T-cell (primary cell): ENCODE results near the gene RASL12. TPM values are rescaled to one million over a fixed set of nuclear protein-coding genes. Genes with fewer than 3 reads are reported as not detected.

Source experiments
- ATAC-seq, 4 experiments: fragments of 200-7000 bp in 3 of 4; fragments of 150-1000 bp in 1 of 4; cut with Tn5 transposase; replicated peaks in 1 of 4; 1 replicate in 3 of 4; 2 replicates in 1 of 4; pipeline ENCODE4 v1.10.0; 2021; ENCODE audit warnings: moderate library complexity in 3 of 4, mild to moderate bottlenecking in 2 of 4, moderate number of reproducible peaks in 1 of 4
- CTCF ChIA-PET, 2 donors: fragments of 300-600 bp; sonication (Branson Sonifier 250); formaldehyde crosslinking; loops; one replicate each; lab custom pipeline; 2022; ENCODE audit warnings: antibody characterized with exemption in 2 of 2; lab: Charles Lee
- POLR2A ChIA-PET, 2 donors: fragments of 300-600 bp; sonication (Branson Sonifier 250); formaldehyde crosslinking; loops; one replicate each; lab custom pipeline; 2022; ENCODE audit warnings: antibody characterized with exemption in 2 of 2; lab: Charles Lee
- DNase-seq, 35 experiments: peaks; one replicate each; pipeline versions ENCODE4 v3.0.0 to v3.0.0-alpha.2; 2013 to 2023
- H3K27ac ChIP-seq: one replicate; pipeline ENCODE4 v1.5.1; 2013; ENCODE audit warnings: low read length
- H3K27me3 ChIP-seq, 2 experiments: replicated peaks in 1 of 2; 1 replicate in 1 of 2; 2 replicates in 1 of 2; pipeline versions ENCODE4 v1.6.1 to v1.7.0; 2013; ENCODE audit warnings: low read length in 1 of 2, mixed read lengths in 1 of 2; ENCODE audit not compliant: control insufficient read depth in 2 of 2, insufficient read depth in 2 of 2; ENCODE audit errors: extremely low read depth in 1 of 2
- H3K36me3 ChIP-seq, 2 donors: 1 replicate in 1 of 2; 2 replicates in 1 of 2; pipeline versions ENCODE4 v1.6.1 to v1.7.0; 2013; ENCODE audit warnings: low read length in 1 of 2; ENCODE audit not compliant: control insufficient read depth in 2 of 2, insufficient read depth in 1 of 2; ENCODE audit errors: extremely low read depth in 1 of 2
- H3K4me1 ChIP-seq, 2 experiments: 1 replicate in 1 of 2; 2 replicates in 1 of 2; pipeline versions ENCODE4 v1.6.1 to v1.7.0; 2013; ENCODE audit warnings: low read length in 2 of 2, mixed read lengths in 1 of 2; ENCODE audit not compliant: insufficient read depth in 2 of 2, control insufficient read depth in 1 of 2; ENCODE audit errors: extremely low read depth in 1 of 2
- H3K4me3 ChIP-seq, 2 donors: 1 replicate in 1 of 2; 2 replicates in 1 of 2; pipeline versions ENCODE4 v1.5.1 to v1.7.0; 2013; ENCODE audit warnings: mild to moderate bottlenecking in 2 of 2, low read length in 1 of 2, moderate library complexity in 1 of 2; ENCODE audit not compliant: control insufficient read depth in 1 of 2; ENCODE audit errors: extremely low read depth in 1 of 2
- H3K9me3 ChIP-seq: 2 replicates; pipeline ENCODE4 v1.7.0; 2013
- H3K27ac Mint-ChIP-seq, 2 donors: one replicate each; pipeline ENCODE4 v1.8.0; 2020 to 2021; ENCODE audit warnings: mild to moderate bottlenecking in 2 of 2, mixed read lengths in 2 of 2
- H3K27me3 Mint-ChIP-seq, 2 donors: one replicate each; pipeline ENCODE4 v1.8.0; 2021 to 2022; ENCODE audit warnings: mixed read lengths in 2 of 2
- H3K36me3 Mint-ChIP-seq: one replicate; pipeline ENCODE4 v1.8.0; 2021; ENCODE audit warnings: mixed read lengths
- H3K4me1 Mint-ChIP-seq, 3 donors: one replicate each; pipeline ENCODE4 v1.8.0; 2020 to 2022; ENCODE audit warnings: mixed read lengths in 3 of 3, mild to moderate bottlenecking in 1 of 3
- H3K4me3 Mint-ChIP-seq, 3 donors: one replicate each; pipeline ENCODE4 v1.8.0; 2020 to 2022; ENCODE audit warnings: mild to moderate bottlenecking in 3 of 3, mixed read lengths in 3 of 3, moderate library complexity in 3 of 3
- H3K9me3 Mint-ChIP-seq, 3 donors: one replicate each; pipeline ENCODE4 v1.8.0; 2020 to 2022; ENCODE audit warnings: mixed read lengths in 3 of 3
- WGBS: methylation state at CpG from one replicate; pipeline ENCODE4 v1.1.5; 2013; ENCODE audit warnings: missing lambda C conversion rate; ENCODE audit not compliant: insufficient coverage; 5-methylcytosine and 5-hydroxymethylcytosine counted together
- total RNA-seq, 35 experiments: library from RNA in 6 of 35; stranded (reverse) in 6 of 35; fragments of 120-200 nt in 1 of 35; gene quantifications; one replicate each; pipeline versions ENCODE4 v1.2.1 to v1.2.4 and lab custom pipeline; 2013 to 2026

Gene RASL12
- total RNA-seq, 5 donors from 2014 or later (not counting 1 experiment from before 2014, with no cell fraction given) = 0.09 to 0.18 TPM; not detected in 3

GRCh38 chr15:65069779-65070546, 2.2 kb upstream of the RASL12 start:
- WGBS = 85% methylated on average over 4 of the region's 5 CpGs
- ChIA-PET POLR2A (interaction anchor here (0.5 to 0.6 kb wide), 2 partner anchors 385 to 637 kb away, joined by 3 to 7 read pairs; no protein-coding TSS in a partner anchor), CTCF (no interaction called here)
- DNase-seq = no peak
- Histone ChIP-seq H3K9me3 (no peaks in the 10 kb centered on the region), H3K36me3 (no peaks in the 10 kb centered on the region), H3K4me3 (no peak overlapping the region), H3K4me1 (peaks cover 0 to 9% of the 10 kb centered on the region in 2 experiments), H3K27ac (no peak overlapping the region), H3K27me3 (peaks cover 5 to 41% of the 10 kb centered on the region in 2 experiments)
- Mint-ChIP-seq H3K27me3 (peaks cover 27 to 41% of the 10 kb centered on the region in 2 donors), H3K36me3 (no peaks in the 10 kb centered on the region), H3K27ac (no peak overlapping the region), H3K4me3 (no peak overlapping the region), H3K4me1 (peaks cover 8 to 11% (median 10%) of the 10 kb centered on the region in 3 donors), H3K9me3 (no peaks in the 10 kb centered on the region)
- ATAC-seq = no peak

- ChIA-PET POLR2A (no interaction called here), CTCF (no interaction called here)
- H3K4me1 ChIP-seq = peaks cover 0 to 9% of the 10 kb centered on the region in 2 experiments
- Mint-ChIP-seq H3K4me3 (no peak overlapping the region), H3K9me3 (no peaks in the 10 kb centered on the region), H3K4me1 (peaks cover 8 to 11% (median 10%) of the 10 kb centered on the region in 3 donors), H3K27ac (no peak overlapping the region), H3K27me3 (peaks cover 28 to 46% of the 10 kb centered on the region in 2 donors), H3K36me3 (no peaks in the 10 kb centered on the region)
- no peak overlapping the region for H3K27ac ChIP-seq
- WGBS = 63% methylated on average over 1 of the region's 1 CpG
- no peaks in the 10 kb centered on the region for H3K9me3 ChIP-seq
- ATAC-seq = no peak
- no peak overlapping the region for H3K4me3 ChIP-seq
- H3K27me3 ChIP-seq = peaks cover 5 to 42% of the 10 kb centered on the region in 2 experiments
- no peak for DNase-seq
- no peaks in the 10 kb centered on the region for H3K36me3 ChIP-seq
Observed at GRCh38 chr15:65069179-65069578, 1.4 kb upstream of the RASL12 start.

GRCh38 chr15:65068403-65068788, 605 bp upstream of the RASL12 start:
- Mint-ChIP-seq H3K27me3 (peaks cover 33 to 50% of the 10 kb centered on the region in 2 donors), H3K4me3 (peak overlapping the region in 1 of 3 donors; percentile 65), H3K9me3 (no peaks in the 10 kb centered on the region), H3K36me3 (no peaks in the 10 kb centered on the region), H3K27ac (no peak overlapping the region), H3K4me1 (peaks cover 8 to 11% (median 10%) of the 10 kb centered on the region in 3 donors)
- H3K9me3 ChIP-seq = no peaks in the 10 kb centered on the region
- peaks cover 5 to 46% of the 10 kb centered on the region in 2 experiments for H3K27me3 ChIP-seq
- ChIA-PET POLR2A (no interaction called here), CTCF (interaction anchor here in 1 of 2 donors (0.6 kb wide), 1 partner anchor 677 kb away, joined by 3 read pairs; no protein-coding TSS in a partner anchor)
- ATAC-seq (no peak), DNase-seq (no peak)
- no peak overlapping the region for H3K4me3 ChIP-seq
- H3K27ac ChIP-seq = no peak overlapping the region
- peaks cover 0 to 9% of the 10 kb centered on the region in 2 experiments for H3K4me1 ChIP-seq
- H3K36me3 ChIP-seq = no peaks in the 10 kb centered on the region
- WGBS = no CpG with 5 or more reads among the region's 3 CpGs

GRCh38 chr15:65067317-65067644, 510 bp downstream of the RASL12 start:
- WGBS = 46% methylated on average over 7 of the region's 8 CpGs
- peaks cover 5 to 49% of the 10 kb centered on the region in 2 experiments for H3K27me3 ChIP-seq
- H3K9me3 Mint-ChIP-seq = no peaks in the 10 kb centered on the region
- no peaks in the 10 kb centered on the region for H3K9me3 ChIP-seq
- H3K4me1 ChIP-seq = peaks cover 0 to 9% of the 10 kb centered on the region in 2 experiments
- DNase-seq = no peak
- ChIA-PET CTCF (no interaction called here), POLR2A (no interaction called here)
- H3K27ac Mint-ChIP-seq = no peak overlapping the region
- H3K4me3 ChIP-seq = no peak overlapping the region
- H3K27me3 Mint-ChIP-seq = peaks cover 33 to 53% of the 10 kb centered on the region in 2 donors
- H3K36me3 ChIP-seq = no peaks in the 10 kb centered on the region
- peaks cover 8 to 11% (median 10%) of the 10 kb centered on the region in 3 donors for H3K4me1 Mint-ChIP-seq
- ATAC-seq = no peak
- peak overlapping the region in 2 of 3 donors; percentile 7 to 65 for H3K4me3 Mint-ChIP-seq
- H3K27ac ChIP-seq = no peak overlapping the region
- no peaks in the 10 kb centered on the region for H3K36me3 Mint-ChIP-seq

GRCh38 chr15:65066635-65067316, 1.0 kb downstream of the RASL12 start:
- 50% methylated on average over 3 of the region's 9 CpGs for WGBS
- H3K4me3 ChIP-seq = no peak overlapping the region
- ATAC-seq = no peak
- H3K27me3 Mint-ChIP-seq = peaks cover 33 to 53% of the 10 kb centered on the region in 2 donors
- CTCF ChIA-PET = interaction anchor here (0.6 kb wide), 3 partner anchors 124 to 587 kb away, joined by 3 to 5 read pairs (median 4); no protein-coding TSS in a partner anchor
- H3K27ac Mint-ChIP-seq = no peak overlapping the region
- H3K4me1 ChIP-seq = peaks cover 0 to 9% of the 10 kb centered on the region in 2 experiments
- H3K27me3 ChIP-seq = peaks cover 5 to 48% of the 10 kb centered on the region in 2 experiments
- POLR2A ChIA-PET = no interaction called here
- no peaks in the 10 kb centered on the region for H3K9me3 Mint-ChIP-seq
- no peaks in the 10 kb centered on the region for H3K36me3 ChIP-seq
- H3K27ac ChIP-seq = no peak overlapping the region
- DNase-seq = no peak
- H3K4me3 Mint-ChIP-seq = peak overlapping the region in 1 of 3 donors; percentile 65
- H3K4me1 Mint-ChIP-seq = peaks cover 8 to 11% (median 10%) of the 10 kb centered on the region in 3 donors
- H3K9me3 ChIP-seq = no peaks in the 10 kb centered on the region
- no peaks in the 10 kb centered on the region for H3K36me3 Mint-ChIP-seq

- Histone ChIP-seq H3K27ac (no peak overlapping the region), H3K36me3 (no peaks in the 10 kb centered on the region), H3K9me3 (no peaks in the 10 kb centered on the region), H3K27me3 (peaks cover 5 to 42% of the 10 kb centered on the region in 2 experiments), H3K4me1 (peaks cover 0 to 9% of the 10 kb centered on the region in 2 experiments), H3K4me3 (no peak overlapping the region)
- WGBS = no CpG with 5 or more reads among the region's 3 CpGs
- no peak overlapping the region for H3K27ac Mint-ChIP-seq
- peaks cover 8 to 11% (median 10%) of the 10 kb centered on the region in 3 donors for H3K4me1 Mint-ChIP-seq
- H3K27me3 Mint-ChIP-seq = peaks cover 33 to 53% of the 10 kb centered on the region in 2 donors
- H3K4me3 Mint-ChIP-seq = no peak overlapping the region
- no peak for ATAC-seq
- H3K9me3 Mint-ChIP-seq = no peaks in the 10 kb centered on the region
- CTCF ChIA-PET = interaction anchor here in 1 of 2 donors (0.6 kb wide), 1 partner anchor 1362 kb away, joined by 3 read pairs; no protein-coding TSS in a partner anchor
- no peaks in the 10 kb centered on the region for H3K36me3 Mint-ChIP-seq
- DNase-seq = no peak
- POLR2A ChIA-PET = no interaction called here
Observed at GRCh38 chr15:65066001-65066634, 1.7 kb downstream of the RASL12 start.
